Neuronal stem cell (in vitro differentiated cells): ENCODE results near the gene TNNI2.
A peak's percentile ranks its signal among the peaks of the same experiment; 100 is the strongest.

Experiments
- DNase-seq: peaks from one replicate; pipeline ENCODE4 v3.0.0-alpha.2; 2013; ENCODE audit warnings: low spot score
- H2AFZ ChIP-seq: one replicate; pipeline ENCODE4 v1.6.1; 2013; ENCODE audit warnings: mild to moderate bottlenecking, low read length, inconsistent platforms
- H2AK5ac ChIP-seq: 2 replicates; pipeline ENCODE4 v1.6.1; 2013; ENCODE audit warnings: low read depth, mild to moderate bottlenecking, inconsistent platforms, low read length, moderate library complexity, mixed read lengths
- H2BK120ac ChIP-seq: 2 replicates; pipeline ENCODE4 v1.6.1; 2013; ENCODE audit warnings: low read depth, mild to moderate bottlenecking, inconsistent platforms, low read length, moderate library complexity, mixed read lengths
- H2BK12ac ChIP-seq: one replicate; pipeline ENCODE4 v1.6.1; 2013; ENCODE audit warnings: low read length, inconsistent platforms
- H2BK15ac ChIP-seq: 2 replicates; pipeline ENCODE4 v1.6.1; 2013; ENCODE audit warnings: mild to moderate bottlenecking, low read length, inconsistent platforms, mixed read lengths
- H2BK5ac ChIP-seq: one replicate; pipeline ENCODE4 v1.6.1; 2013; ENCODE audit warnings: inconsistent platforms, mild to moderate bottlenecking, low read length, moderate library complexity
- H3K14ac ChIP-seq: one replicate; pipeline ENCODE4 v1.6.1; 2013; ENCODE audit warnings: low read length, inconsistent platforms
- H3K18ac ChIP-seq: 2 replicates; pipeline ENCODE4 v1.6.1; 2013; ENCODE audit warnings: low read length, inconsistent platforms
- H3K23ac ChIP-seq: 2 replicates; pipeline ENCODE4 v1.6.1; 2013; ENCODE audit warnings: low read depth, mild to moderate bottlenecking, mixed read lengths, low read length, inconsistent platforms; ENCODE audit not compliant: poor library complexity
- H3K27ac ChIP-seq: replicated peaks from 3 replicates; pipeline ENCODE4 v1.5.1; 2013; ENCODE audit warnings: low read length, inconsistent platforms
- H3K27me3 ChIP-seq, 3 experiments: 2 replicates each; pipeline ENCODE4 v1.6.1; 2013; ENCODE audit warnings: low read length in 3 of 3, mild to moderate bottlenecking in 2 of 3, inconsistent platforms in 1 of 3, low read depth in 1 of 3, mixed read lengths in 1 of 3, moderate library complexity in 1 of 3; ENCODE audit not compliant: control insufficient read depth in 3 of 3, insufficient read depth in 3 of 3
- H3K36me3 ChIP-seq, 2 donors: replicated peaks in 1 of 2; 2 replicates each; pipeline ENCODE4 v1.6.1; 2013; ENCODE audit warnings: low read length in 2 of 2; ENCODE audit not compliant: control insufficient read depth in 2 of 2, insufficient read depth in 2 of 2
- H3K4ac ChIP-seq: 2 replicates; pipeline ENCODE4 v1.6.1; 2013; ENCODE audit warnings: inconsistent platforms, mild to moderate bottlenecking, low read length, moderate library complexity
- H3K4me1 ChIP-seq, 2 donors: 1 replicate in 1 of 2; 2 replicates in 1 of 2; pipeline ENCODE4 v1.6.1; 2013; ENCODE audit warnings: low read length in 2 of 2, low read depth in 1 of 2; ENCODE audit not compliant: control insufficient read depth in 2 of 2, insufficient read depth in 1 of 2
- H3K4me2 ChIP-seq: one replicate; pipeline ENCODE4 v1.6.1; 2013; ENCODE audit warnings: mild to moderate bottlenecking, low read length, inconsistent platforms; ENCODE audit not compliant: insufficient read depth, poor library complexity, severe bottlenecking
- H3K4me3 ChIP-seq, 2 donors: 2 replicates each; pipeline ENCODE4 v1.5.1; 2013; ENCODE audit warnings: low read length in 2 of 2, mild to moderate bottlenecking in 2 of 2, inconsistent platforms in 1 of 2, moderate library complexity in 1 of 2
- H3K79me1 ChIP-seq: one replicate; pipeline ENCODE4 v1.6.1; 2013; ENCODE audit warnings: low read depth, mild to moderate bottlenecking, inconsistent platforms, low read length, moderate library complexity
- H3K9ac ChIP-seq: one replicate; pipeline ENCODE4 v1.6.1; 2013; ENCODE audit warnings: mild to moderate bottlenecking, low read depth, low read length, inconsistent platforms; ENCODE audit not compliant: poor library complexity
- H3K9me3 ChIP-seq, 2 donors: replicated peaks in 1 of 2; 2 replicates each; pipeline versions ENCODE3 to v1.6.1; 2013; ENCODE audit warnings: low read length in 2 of 2, mild to moderate bottlenecking in 2 of 2, inconsistent platforms in 1 of 2, low read depth in 1 of 2, mixed read lengths in 1 of 2, moderate library complexity in 1 of 2; ENCODE audit not compliant: control insufficient read depth in 2 of 2, insufficient read depth in 1 of 2
- H4K8ac ChIP-seq: one replicate; pipeline ENCODE4 v1.6.1; 2013; ENCODE audit warnings: low read depth, mild to moderate bottlenecking, inconsistent platforms, low read length, moderate library complexity
- H4K91ac ChIP-seq: one replicate; pipeline ENCODE4 v1.6.1; 2013; ENCODE audit warnings: low read length, low read depth, mild to moderate bottlenecking, inconsistent platforms; ENCODE audit not compliant: poor library complexity
- WGBS, 2 donors: extraction: QIAGEN DNeasy Blood & Tissue Kit; methylation state at CpG; one replicate each; pipeline ENCODE4 v1.1.7; 2013; ENCODE audit warnings: missing lambda C conversion rate in 2 of 2, mixed read lengths in 1 of 2; ENCODE audit not compliant: insufficient read length in 2 of 2, insufficient replicate concordance in 1 of 2; ENCODE audit errors: extremely low coverage in 2 of 2; 5-methylcytosine and 5-hydroxymethylcytosine counted together

TNNI2 gene

DNA sequence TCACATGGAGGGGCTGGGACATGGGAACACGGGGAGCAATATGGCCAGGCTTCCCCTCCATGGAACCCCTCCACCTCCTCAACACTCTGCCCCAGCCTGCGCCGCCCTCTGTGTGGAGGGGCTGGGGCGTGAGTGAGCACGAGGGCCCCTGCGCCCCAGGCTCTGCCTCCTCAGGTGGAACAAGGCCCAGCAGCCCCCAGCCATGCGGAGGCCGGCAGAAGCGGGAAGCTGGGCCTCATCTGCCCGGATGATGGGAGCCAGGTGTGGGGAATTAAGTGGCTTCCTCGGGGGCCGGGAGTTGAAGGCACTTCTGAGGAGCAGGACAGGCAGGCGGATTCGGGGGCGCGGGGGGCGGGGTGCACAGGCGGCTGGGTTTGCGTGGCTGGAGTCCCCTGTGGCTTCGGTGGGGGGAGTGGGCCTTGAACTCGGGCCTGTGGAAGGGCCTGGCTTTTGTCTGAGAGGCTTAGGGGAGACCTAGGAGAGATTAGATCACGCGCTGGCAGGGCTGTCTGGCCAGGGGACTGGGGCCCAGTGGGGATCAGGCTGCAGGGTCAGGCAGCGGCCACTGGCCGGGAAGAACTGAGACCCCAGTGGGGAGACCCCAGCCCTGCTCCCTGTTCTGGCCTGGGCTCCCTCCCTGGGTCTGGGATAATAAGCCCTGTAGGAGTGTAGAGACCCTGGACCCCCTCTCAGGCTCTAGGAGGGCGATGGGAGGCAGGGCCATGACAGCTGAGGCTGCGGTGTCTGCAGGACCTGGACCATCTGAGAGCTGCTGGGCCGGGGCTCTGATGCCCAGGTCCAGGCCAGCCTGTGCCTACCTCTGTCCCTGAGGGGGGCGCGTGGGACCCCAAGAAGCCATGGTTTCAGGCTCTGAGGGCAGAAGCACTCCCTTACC is 39.6 kb downstream of the TNNI2 start:
- peak overlapping the region; percentile 66 for H3K4ac ChIP-seq
- H3K18ac ChIP-seq = peak overlapping the region; percentile 85
- no peak overlapping the region for H3K9ac ChIP-seq
- H3K23ac ChIP-seq = no peak overlapping the region
- H3K14ac ChIP-seq = no peak overlapping the region
- H3K27me3 ChIP-seq = peaks cover 0 to 1% (median 0%) of the 10 kb centered on the region in 3 experiments
- peaks cover 7 to 10% of the 10 kb centered on the region in 2 donors for H3K4me1 ChIP-seq
- H2BK15ac ChIP-seq = peak overlapping the region; percentile 75
- no peak overlapping the region for H2AFZ ChIP-seq
- peak overlapping the region; percentile 95 for H2AK5ac ChIP-seq
- H2BK120ac ChIP-seq = peak overlapping the region; percentile 72
- no CpG with 5 or more reads among the region's 30 CpGs for WGBS, 2 donors
- no peak for DNase-seq
- no peak overlapping the region for H2BK5ac ChIP-seq
- H4K91ac ChIP-seq = no peak overlapping the region
- no peak overlapping the region for H3K4me3 ChIP-seq
- H4K8ac ChIP-seq = no peak overlapping the region
- no peaks in the 10 kb centered on the region for H3K9me3 ChIP-seq
- peak overlapping the region; percentile 84 for H2BK12ac ChIP-seq
- no peaks in the 10 kb centered on the region for H3K79me1 ChIP-seq
- no peaks in the 10 kb centered on the region for H3K36me3 ChIP-seq
- H3K27ac ChIP-seq = no peak overlapping the region
- no peak overlapping the region for H3K4me2 ChIP-seq

DNA sequence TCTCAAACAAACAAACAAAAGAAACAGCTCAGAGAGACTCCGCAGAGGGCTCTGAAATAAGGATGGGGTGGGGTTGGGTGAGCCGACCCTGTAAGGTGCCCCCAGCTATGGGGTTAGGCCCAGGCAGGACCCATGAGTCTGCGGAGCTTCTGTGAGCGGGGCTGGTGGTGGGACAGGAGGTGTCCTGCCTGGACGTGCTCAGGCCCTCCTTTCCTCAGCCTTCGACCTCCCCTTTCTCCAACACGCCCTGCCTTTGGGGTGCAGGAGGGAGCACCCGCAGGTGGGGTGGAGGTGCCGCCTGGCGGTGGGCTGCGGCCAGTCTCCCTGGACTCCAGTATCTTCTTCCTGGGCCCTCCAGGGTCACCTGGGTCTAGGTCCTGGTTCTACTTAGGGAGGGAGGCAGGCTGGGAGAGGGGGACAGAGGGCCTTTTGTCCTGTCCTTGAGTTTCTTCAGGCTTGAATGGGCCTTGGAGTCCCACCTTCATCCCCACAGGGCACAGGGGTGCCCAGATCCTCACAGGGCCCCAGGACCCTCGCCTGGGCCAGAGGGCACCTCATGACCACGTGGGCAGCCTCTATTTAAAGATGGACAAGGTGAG is 40.7 kb downstream of the TNNI2 start:
- no peak overlapping the region for H3K4me2 ChIP-seq
- H3K9me3 ChIP-seq = no peaks in the 10 kb centered on the region
- no peak overlapping the region for H3K27ac ChIP-seq
- peak overlapping the region; percentile 95 for H2AK5ac ChIP-seq
- no peak overlapping the region for H3K4me3 ChIP-seq
- H3K4me1 ChIP-seq = peaks cover 5 to 7% of the 10 kb centered on the region in 2 donors
- H2BK5ac ChIP-seq = peak overlapping the region; percentile 84
- peaks cover 0 to 3% (median 0%) of the 10 kb centered on the region in 3 experiments for H3K27me3 ChIP-seq
- H3K18ac ChIP-seq = peak overlapping the region; percentile 78
- H3K9ac ChIP-seq = peak overlapping the region; percentile 72
- H3K14ac ChIP-seq = no peak overlapping the region
- no peaks in the 10 kb centered on the region for H3K79me1 ChIP-seq
- no peaks in the 10 kb centered on the region for H3K36me3 ChIP-seq
- no peak overlapping the region for H4K91ac ChIP-seq
- peak overlapping the region; percentile 70 for H2AFZ ChIP-seq
- H2BK12ac ChIP-seq = peak overlapping the region; percentile 90
- no peak for DNase-seq
- H2BK15ac ChIP-seq = peak overlapping the region; percentile 90
- WGBS, 2 donors = no CpG with 5 or more reads among the region's 13 CpGs
- H2BK120ac ChIP-seq = peak overlapping the region; percentile 87
- peak overlapping the region; percentile 23 for H4K8ac ChIP-seq
- no peak overlapping the region for H3K4ac ChIP-seq
- H3K23ac ChIP-seq = peak overlapping the region; percentile 91

DNA sequence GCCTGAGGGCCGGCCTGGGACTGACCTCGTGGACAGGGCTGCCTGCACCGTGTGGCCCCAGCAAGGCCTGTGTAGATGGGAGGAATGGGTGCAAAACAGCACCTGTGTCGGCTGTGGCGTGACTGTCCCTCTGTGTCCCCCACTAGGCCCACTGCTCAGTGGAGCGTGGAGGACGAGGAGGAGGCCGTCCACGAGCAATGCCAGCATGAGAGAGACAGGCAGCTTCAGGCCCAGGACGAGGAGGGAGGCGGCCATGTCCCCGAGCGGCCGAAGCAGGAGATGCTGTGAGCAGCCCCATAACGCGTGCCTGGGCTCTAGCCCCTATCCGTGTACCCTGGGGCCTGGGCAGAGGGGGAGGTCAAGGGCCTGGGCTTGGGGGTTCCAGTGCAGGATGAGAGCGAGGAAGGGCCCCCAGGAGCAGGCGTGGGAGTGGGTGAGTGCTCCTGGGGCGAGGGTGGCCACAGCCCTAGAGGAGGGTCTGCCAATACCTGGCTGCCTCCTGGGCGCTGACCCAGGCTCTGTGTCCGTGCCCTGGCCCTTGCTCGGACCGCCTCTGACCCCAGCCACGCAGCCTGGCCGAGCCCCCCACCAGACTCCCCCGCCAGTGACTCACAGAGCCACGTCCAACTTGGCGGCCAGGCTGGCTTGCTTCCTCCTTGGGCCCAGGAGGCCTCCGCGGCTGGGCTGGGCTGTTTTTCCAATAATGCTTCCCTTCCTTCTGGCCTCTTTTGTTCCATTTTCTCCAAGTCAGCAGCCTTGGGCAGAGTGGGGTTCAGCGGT is 41.4 kb downstream of the TNNI2 start:
- Histone ChIP-seq H3K27me3 (peaks cover 0 to 3% (median 0%) of the 10 kb centered on the region in 3 experiments), H3K36me3 (no peaks in the 10 kb centered on the region), H2BK5ac (peak overlapping the region; percentile 84), H3K18ac (peak overlapping the region; percentile 78), H3K4me1 (peaks cover 5 to 7% of the 10 kb centered on the region in 2 donors), H3K79me1 (no peaks in the 10 kb centered on the region), H2BK15ac (peak overlapping the region; percentile 90), H2BK120ac (peak overlapping the region; percentile 87), H3K23ac (peak overlapping the region; percentile 89), H3K27ac (no peak overlapping the region), H2AFZ (peak overlapping the region; percentile 70), H3K9me3 (no peaks in the 10 kb centered on the region), H3K4me3 (no peak overlapping the region), H4K8ac (peak overlapping the region; percentile 23), H3K4ac (no peak overlapping the region), H2BK12ac (peak overlapping the region; percentile 75), H3K4me2 (no peak overlapping the region), H3K9ac (peak overlapping the region; percentile 72), H3K14ac (no peak overlapping the region), H2AK5ac (peak overlapping the region; percentile 95), H4K91ac (peak overlapping the region; percentile 89)
- WGBS, 2 donors = no CpG with 5 or more reads among the region's 32 CpGs
- DNase-seq = no peak
